K562 (cell line): Measurements from ENCODE around the gene GLB1L2. TPM values are rescaled to one million over a fixed set of nuclear protein-coding genes. Genes with fewer than 3 reads are reported as not detected.

Experiments used
- ARID3A ChIP-seq: IDR thresholded peaks from 2 replicates; pipeline ENCODE4 v1.6.1; 2012; ENCODE audit warnings: low read depth, low read length, improper control_type of control experiment, borderline replicate concordance
- ATF6 ChIP-seq: sonication (generic); formaldehyde crosslinking; IDR thresholded peaks from 2 replicates; pipeline ENCODE4 v1.4.0; 2020; ENCODE audit warnings: mild to moderate bottlenecking, missing genetic modification reagents
- CC2D1A ChIP-seq: fragments of 450-650 bp; IDR thresholded peaks from 2 replicates; pipeline ENCODE4 v1.6.1; 2017; ENCODE audit warnings: mild to moderate bottlenecking
- E2F8 ChIP-seq: fragments of 450-650 bp; IDR thresholded peaks from 2 replicates; pipeline ENCODE4 v1.7.1; 2018; ENCODE audit warnings: mild to moderate bottlenecking, low read depth; ENCODE audit not compliant: partially characterized antibody
- EP400 ChIP-seq: fragments of 450-650 bp; IDR thresholded peaks from 2 replicates; pipeline ENCODE4 v1.6.1; 2017; ENCODE audit warnings: antibody characterized with exemption, mild to moderate bottlenecking, moderate library complexity
- FOXM1 ChIP-seq, 2 experiments: fragments of 450-650 bp in 1 of 2; sonication (generic) in 1 of 2; formaldehyde crosslinking in 1 of 2; IDR thresholded peaks; 2 replicates each; pipeline versions ENCODE4 v1.6.1 to v1.9.0; 2017 to 2022; ENCODE audit warnings: low read depth in 2 of 2, mild to moderate bottlenecking in 2 of 2, missing genetic modification reagents in 1 of 2, moderate library complexity in 1 of 2
- MAZ ChIP-seq, 2 experiments: fragments of 450-650 bp in 1 of 2; sonication (generic) in 1 of 2; formaldehyde crosslinking; IDR thresholded peaks in 1 of 2; conservative IDR thresholded peaks in 1 of 2; 2 replicates each; pipeline versions ENCODE4 v1.4.0 to v1.5.0; 2020; ENCODE audit warnings: mild to moderate bottlenecking in 1 of 2, missing genetic modification reagents in 1 of 2
- NFXL1 ChIP-seq: fragments of 450-650 bp; formaldehyde crosslinking; IDR thresholded peaks from 2 replicates; pipeline ENCODE4 v1.4.0; 2021; ENCODE audit warnings: mild to moderate bottlenecking
- RBBP5 ChIP-seq: fragments of 200-600 bp; sonication (generic); IDR thresholded peaks from 2 replicates; pipeline ENCODE4 v1.6.1; 2012; ENCODE audit warnings: borderline replicate concordance, mild to moderate bottlenecking, low read length, control low read depth, inconsistent platforms; ENCODE audit not compliant: insufficient read depth, poor library complexity, severe bottlenecking
- SREBF1 ChIP-seq: fragments of 150-350 bp; IDR thresholded peaks from 2 replicates; pipeline ENCODE4 v1.6.1; 2014; ENCODE audit warnings: antibody characterized with exemption, low read depth, low read length, borderline replicate concordance
- TRIM28 ChIP-seq: fragments of 450-650 bp; IDR thresholded peaks from 2 replicates; pipeline ENCODE4 v1.6.1; 2017
- ZNF717 ChIP-seq: fragments of 250-450 bp; sonication (Bioruptor Pico); IDR thresholded peaks from 2 replicates; pipeline ENCODE4 v1.5.0; 2021
- polyA plus RNA-seq, 8 experiments: library from polyadenylated mRNA; depleted of rRNA in 4 of 8; stranded (reverse) in 5 of 8; unstranded in 3 of 8; fragments of >200 nt; fragmentation: Nextera tagmentation in 2 of 8; fragmentation: Illumina TruSeq in 1 of 8; extraction: Ambion mirVana in 2 of 8; extraction: Trizol in 1 of 8; gene quantifications; 2 replicates each; pipeline versions ENCODE4 v1.2.1 to v1.2.3, GENCODE V29; 2011 to 2014; ENCODE audit warnings: inconsistent platforms in 1 of 8, missing spikeins in 1 of 8
- total RNA-seq, 7 experiments: library from RNA; depleted of rRNA in 6 of 7; stranded (reverse); fragments of >200 nt in 6 of 7; fragmentation: Illumina TruSeq in 2 of 7; extraction: Trizol in 2 of 7; gene quantifications; 2 replicates each; pipeline versions ENCODE4 v1.2.1 to v1.2.3, GENCODE V29; 2011 to 2021; ENCODE audit warnings: low replicate concordance in 1 of 7
- TF ChIP-seq, protein P1 (sequence below): sonication (generic); formaldehyde crosslinking; IDR thresholded peaks from 2 replicates; pipeline ENCODE4 v1.8.1; 2023; ENCODE audit warnings: mild to moderate bottlenecking, missing genetic modification reagents
- TF ChIP-seq, protein P2 (sequence below), 2 experiments: IDR thresholded peaks; 2 replicates each; pipeline ENCODE4 v1.6.1; 2011; ENCODE audit warnings: borderline replicate concordance in 1 of 2, control low read depth in 1 of 2, low read depth in 1 of 2, low read length in 1 of 2, mild to moderate bottlenecking in 1 of 2, mixed read lengths in 1 of 2, moderate library complexity in 1 of 2; ENCODE audit not compliant: insufficient read depth in 1 of 2, insufficient read length in 1 of 2, poor library complexity in 1 of 2, severe bottlenecking in 1 of 2; ENCODE audit errors: extremely low read depth in 1 of 2

GLB1L2 gene
- total and polyA plus RNA-seq, 9 of the 15 experiments (the other 6 are each of a cell fraction or from before 2014, with no cell fraction given), result 0.84 to 21.4 (median 13.8) TPM

- TF ChIP-seq, protein P1, sequence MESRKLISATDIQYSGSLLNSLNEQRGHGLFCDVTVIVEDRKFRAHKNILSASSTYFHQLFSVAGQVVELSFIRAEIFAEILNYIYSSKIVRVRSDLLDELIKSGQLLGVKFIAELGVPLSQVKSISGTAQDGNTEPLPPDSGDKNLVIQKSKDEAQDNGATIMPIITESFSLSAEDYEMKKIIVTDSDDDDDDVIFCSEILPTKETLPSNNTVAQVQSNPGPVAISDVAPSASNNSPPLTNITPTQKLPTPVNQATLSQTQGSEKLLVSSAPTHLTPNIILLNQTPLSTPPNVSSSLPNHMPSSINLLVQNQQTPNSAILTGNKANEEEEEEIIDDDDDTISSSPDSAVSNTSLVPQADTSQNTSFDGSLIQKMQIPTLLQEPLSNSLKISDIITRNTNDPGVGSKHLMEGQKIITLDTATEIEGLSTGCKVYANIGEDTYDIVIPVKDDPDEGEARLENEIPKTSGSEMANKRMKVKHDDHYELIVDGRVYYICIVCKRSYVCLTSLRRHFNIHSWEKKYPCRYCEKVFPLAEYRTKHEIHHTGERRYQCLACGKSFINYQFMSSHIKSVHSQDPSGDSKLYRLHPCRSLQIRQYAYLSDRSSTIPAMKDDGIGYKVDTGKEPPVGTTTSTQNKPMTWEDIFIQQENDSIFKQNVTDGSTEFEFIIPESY, result 0 out of 2 replicates have a peak, but pooled peaks have one; percentile 29
- TF ChIP-seq MAZ (CRISPR knock-in tag; conservative IDR thresholded peaks at IDR 0.05 in 1 of 2, IDR thresholded peaks at IDR 0.05 in 1 of 2), result 0 out of 4 replicates have a peak, but pooled peaks of 1 of the 2 experiments have one; percentile 19
- TF ChIP-seq ARID3A, result no peak
- TF ChIP-seq SREBF1, result no peak
- peak; percentile 30 for TF ChIP-seq RBBP5
- TF ChIP-seq, protein P2, sequence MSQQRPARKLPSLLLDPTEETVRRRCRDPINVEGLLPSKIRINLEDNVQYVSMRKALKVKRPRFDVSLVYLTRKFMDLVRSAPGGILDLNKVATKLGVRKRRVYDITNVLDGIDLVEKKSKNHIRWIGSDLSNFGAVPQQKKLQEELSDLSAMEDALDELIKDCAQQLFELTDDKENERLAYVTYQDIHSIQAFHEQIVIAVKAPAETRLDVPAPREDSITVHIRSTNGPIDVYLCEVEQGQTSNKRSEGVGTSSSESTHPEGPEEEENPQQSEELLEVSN (IDR thresholded peaks at IDR 0.05; ENCODE audit: borderline replicate concordance in 1 of 2, extremely low read depth in 1 of 2, insufficient read depth in 1 of 2, insufficient read length in 1 of 2, low read depth in 1 of 2, low read length in 1 of 2, poor library complexity in 1 of 2, severe bottlenecking in 1 of 2), result peak; percentile 97 to 99
- no peak for TF ChIP-seq ZNF717 (CRISPR knock-in tag)
- peak; percentile 76; the same call in 1 of the 2 replicates for TF ChIP-seq EP400
- no peak for TF ChIP-seq TRIM28
- no peak for TF ChIP-seq NFXL1 (CRISPR knock-in tag)
- no peak for TF ChIP-seq FOXM1 (IDR thresholded peaks at IDR 0.05; ENCODE audit: low read depth)
- peak; percentile 81; the same call in 1 of the 2 replicates for TF ChIP-seq FOXM1 (CRISPR knock-in tag; IDR thresholded peaks at IDR 0.05; ENCODE audit: low read depth)
- TF ChIP-seq ATF6 (CRISPR knock-in tag), result peak; percentile 72; the same call in 1 of the 2 replicates
- TF ChIP-seq E2F8, result no peak
- peak; percentile 97; the same call in 1 of the 2 replicates for TF ChIP-seq CC2D1A
Measured at GRCh38 chr11:134331354-134332188, at the start of gene GLB1L2 (continued).
